ENCODE data around the gene SLC22A23.

SLC22A23 gene

GRCh38 chr6:3283241-3283640 is 173.6 kb downstream of the SLC22A23 start:
- DNase-seq (ENCODE audit: low spot score): no peak

- DNase-seq (ENCODE audit: low spot score): no peak
These were observed 174.2 kb downstream of the SLC22A23 start for GRCh38 chr6:3282476-3283236.

DNA sequence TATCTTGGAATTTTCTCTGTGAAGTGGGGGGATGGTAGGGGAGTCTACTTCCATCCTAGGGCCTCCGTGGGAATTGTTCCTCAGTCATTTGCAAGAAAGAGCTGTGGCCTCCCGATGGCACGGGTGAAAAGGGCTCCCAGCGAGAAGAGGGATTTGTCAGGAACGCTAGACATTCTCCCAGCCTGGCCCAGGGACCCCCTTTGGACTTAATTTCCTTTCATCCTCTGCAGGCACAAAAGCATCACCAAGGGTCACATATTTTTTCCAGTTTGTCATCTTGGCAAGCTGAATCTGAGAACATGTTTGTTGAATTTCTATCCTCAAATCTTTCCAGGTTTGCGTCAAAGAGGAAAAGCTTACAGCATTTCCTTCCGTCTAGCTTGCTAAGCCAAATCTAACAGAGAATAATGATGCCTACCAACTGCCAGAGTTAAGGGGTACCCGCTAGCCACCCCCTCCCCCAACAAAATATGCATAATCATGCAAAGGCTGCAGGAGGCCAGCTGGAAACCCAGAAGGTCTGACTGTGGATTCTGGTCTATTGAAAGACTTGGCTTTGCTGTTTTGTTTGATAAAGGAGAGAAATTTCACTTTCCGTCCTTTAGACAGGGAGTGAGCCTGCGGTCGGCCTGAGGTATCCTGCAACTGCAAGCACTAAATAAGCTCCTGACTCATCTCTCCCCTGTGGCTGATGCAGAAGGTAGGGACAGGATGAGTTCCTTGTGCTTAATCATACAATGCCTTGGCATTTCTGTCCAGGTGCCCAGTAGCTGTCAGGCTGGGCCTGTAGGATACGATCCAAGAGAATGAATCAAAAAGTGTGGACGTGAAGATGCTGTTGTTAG is 175.0 kb downstream of the SLC22A23 start:
- DNase-seq (ENCODE audit: low spot score): no peak

DNA sequence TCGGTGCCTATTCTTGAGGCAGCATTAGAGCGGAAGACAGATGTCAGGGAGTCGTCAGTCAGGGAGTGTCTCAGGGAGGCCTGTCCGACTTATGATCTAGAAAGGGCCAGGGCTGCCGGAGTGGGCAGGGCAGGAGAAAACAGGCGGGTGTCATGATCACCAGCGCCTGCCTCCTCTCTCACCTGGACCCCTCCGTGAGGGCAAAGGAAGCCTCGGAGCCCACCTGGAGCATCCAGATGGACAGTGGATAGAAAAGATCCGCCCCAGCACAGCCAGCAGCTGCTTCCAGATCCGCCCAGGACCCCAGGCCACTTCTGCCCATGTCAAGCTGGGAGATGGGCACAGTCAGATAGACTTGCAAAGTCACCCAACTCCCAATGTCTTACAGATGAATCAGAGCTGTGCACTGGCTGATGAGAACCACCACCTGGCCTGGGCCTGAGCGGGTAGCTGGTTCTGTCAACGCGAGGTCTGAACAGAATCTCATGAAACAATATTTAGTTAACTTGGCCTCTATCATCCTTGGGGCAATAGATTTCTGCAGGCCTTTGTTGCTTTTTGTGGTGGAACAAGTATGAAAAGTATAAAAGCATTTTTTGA is 175.9 kb downstream of the SLC22A23 start:
- no peak for DNase-seq (ENCODE audit: low spot score)

DNA sequence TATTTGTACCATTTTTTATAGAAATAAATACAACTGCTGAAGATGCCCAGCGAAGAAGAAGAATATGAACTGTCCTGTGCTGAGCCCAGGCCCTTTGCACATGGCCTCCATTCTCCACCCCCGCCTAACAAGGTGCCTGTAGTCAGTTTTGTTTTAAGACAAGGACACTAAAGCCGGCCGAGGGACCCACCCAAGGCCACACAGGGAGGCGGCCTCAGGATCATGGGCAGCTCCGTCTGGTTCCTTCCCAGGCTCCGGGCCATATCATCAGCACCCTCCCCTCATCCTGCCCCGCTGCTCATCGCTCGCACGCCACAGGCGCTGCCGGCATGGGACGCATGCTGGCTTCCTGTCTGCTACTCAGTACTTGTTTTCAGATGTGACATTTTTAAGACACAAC is 176.8 kb downstream of the SLC22A23 start:
- DNase-seq (ENCODE audit: low spot score): no peak

GRCh38 chr6:3278691-3279090 is 178.2 kb downstream of the SLC22A23 start:
- DNase-seq (ENCODE audit: low spot score): no peak

- no peak for DNase-seq (ENCODE audit: low spot score)
These were observed 178.9 kb downstream of the SLC22A23 start for GRCh38 chr6:3277851-3278416.

DNA sequence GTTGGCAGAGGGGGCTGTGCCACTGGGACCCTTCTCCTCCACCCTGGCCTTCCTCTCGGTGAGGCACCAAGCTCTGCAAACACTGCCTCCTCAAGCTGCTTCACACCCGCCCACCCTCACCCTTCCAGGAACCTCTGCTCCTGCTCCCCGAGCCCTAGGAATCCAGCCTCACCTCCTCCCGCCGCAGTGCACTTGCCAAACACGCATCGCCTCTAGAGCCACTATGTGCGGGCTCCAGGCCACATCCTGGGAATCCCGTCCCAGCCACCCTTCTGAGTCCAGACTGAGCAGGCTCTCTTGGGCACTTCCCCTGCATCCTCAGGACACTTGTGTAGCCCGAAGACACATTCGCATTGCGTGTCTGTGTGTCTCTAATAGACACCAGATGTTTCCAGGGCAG is 179.6 kb downstream of the SLC22A23 start:
- no peak for DNase-seq (ENCODE audit: low spot score)

DNA sequence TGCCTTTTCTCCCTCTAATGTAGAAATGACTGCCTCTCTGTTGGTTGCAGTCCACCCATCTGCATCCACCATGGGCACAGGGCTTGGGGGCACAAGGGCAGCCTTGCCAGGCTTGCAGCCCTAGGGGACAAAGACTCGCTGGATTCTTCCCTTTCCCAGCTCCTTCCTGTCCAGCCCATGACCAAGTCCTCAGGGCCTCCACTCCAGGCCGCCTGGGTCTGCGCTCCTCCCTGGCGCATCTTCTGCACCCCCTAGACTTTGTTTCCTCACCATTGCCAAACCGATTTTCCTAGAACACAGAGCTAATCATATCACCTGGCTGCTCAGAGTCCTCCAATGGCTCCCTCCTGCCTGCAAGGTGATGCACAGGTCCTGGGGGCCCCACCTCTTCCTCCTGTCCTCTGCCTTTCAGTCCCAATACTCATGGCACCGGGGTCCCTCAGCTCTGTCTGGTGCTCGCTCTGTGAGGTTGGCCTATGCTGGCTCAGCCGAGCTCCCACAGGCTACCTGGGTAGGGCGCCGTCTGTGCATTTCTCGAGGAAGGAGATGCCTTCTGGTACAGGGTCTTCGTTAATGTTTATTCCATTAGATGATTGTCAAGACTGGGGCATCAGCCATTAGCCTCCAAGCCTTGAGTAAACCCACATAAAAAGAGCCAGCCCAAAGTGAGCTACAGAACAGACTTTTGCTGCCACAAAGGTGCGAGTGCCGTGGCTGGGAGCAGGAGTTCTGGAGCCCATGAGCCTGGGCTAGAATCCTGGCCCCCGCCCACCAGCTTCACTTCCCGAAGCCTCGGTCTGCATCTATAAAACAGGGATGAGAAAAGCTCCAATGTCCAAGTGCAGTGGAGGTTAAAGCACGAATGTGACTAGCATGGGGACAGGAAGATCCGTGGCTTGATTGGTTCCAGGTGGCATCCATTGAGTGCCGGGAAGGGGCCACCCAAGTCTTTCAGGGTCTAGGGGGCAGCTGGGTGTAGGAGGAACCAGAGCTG is 180.4 kb downstream of the SLC22A23 start:
- no peak for DNase-seq (ENCODE audit: low spot score)

DNA sequence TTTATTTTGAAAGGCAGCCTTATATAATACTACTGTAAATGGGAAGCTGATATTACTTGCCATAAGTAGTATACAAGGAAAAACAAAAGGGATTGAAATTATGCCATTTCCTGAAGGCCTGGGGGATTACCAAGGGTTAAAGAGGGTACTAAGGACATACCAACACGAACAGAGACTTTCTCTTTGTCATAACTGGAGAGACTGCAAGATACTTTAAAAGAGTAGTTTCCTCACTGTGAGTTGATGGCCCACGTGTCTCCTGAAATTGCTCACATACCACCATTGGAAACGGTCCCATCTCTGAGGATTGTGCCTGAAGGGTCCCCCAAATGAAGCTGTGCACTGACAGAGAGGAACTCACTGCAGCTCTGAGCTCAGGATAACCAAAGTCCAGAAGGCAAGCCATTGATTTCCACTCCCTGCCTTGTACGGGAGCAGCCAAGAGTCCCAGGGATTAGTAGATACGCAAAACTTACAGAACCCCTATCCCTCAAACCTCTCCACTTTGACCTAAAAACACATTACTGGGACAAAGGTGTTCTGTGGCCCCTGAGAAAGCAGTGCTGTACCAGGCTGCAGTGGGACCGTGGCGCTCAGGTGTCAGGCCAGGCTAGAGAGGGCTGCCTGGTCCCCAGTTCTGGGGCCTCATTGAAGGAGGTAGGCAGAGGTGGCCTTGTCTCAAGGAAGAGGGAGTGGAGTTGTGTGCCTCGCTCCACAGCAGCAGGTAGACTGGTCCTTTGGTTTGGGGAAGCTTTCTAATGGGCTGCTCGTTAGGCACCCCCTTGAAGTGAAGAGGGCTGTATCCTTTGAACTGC is 182.9 kb downstream of the SLC22A23 start:
- DNase-seq (ENCODE audit: low spot score): no peak

- DNase-seq (ENCODE audit: low spot score): no peak
These were observed 183.8 kb downstream of the SLC22A23 start for GRCh38 chr6:3272911-3273547.

- no peak for DNase-seq (ENCODE audit: low spot score)
These were observed 185.1 kb downstream of the SLC22A23 start for GRCh38 chr6:3271756-3272155.

DNA sequence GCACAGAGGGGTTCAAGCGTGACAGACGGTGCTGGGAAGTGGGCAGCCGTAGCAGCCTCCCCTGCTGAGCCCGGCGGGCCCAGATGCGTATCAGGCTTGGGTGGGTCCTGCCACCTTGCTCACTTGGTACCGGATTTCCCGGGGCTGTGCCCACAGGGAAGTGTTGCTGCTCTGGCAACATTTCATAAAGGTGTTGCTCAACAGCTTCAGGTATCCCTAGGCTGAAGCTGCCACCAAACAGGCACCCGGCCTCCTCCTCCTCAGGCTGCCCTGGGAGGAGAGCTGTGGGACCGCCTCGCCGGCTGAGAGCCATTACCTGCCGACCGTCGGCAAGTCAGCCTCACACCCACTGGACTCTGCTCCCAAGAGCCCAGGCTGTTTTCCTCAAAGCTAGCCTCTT is 186.6 kb downstream of the SLC22A23 start:
- no peak for DNase-seq (ENCODE audit: low spot score)

- no peak for DNase-seq (ENCODE audit: low spot score)
These were observed 187.4 kb downstream of the SLC22A23 start for GRCh38 chr6:3269281-3269975.

DNA sequence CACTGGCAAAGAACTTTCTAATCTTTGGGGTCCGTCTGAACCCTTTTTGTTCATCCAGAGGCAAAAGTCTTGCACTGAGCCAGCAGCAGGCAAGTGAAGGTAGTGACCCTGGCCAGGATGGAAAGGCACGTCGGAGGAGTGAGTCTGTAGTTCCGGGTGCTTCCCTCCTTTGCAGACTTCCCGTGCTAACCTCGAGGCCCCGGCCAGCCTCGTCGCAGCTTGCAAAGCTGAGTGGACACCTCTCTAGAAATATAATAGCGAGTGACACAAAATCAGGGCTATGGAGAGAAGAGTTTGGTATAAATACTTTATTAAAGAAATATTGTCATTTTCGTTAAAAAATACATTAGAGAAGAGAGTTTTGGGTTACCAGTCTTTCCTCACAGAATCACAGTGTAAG is 188.2 kb downstream of the SLC22A23 start:
- no peak for DNase-seq (ENCODE audit: low spot score)

DNA sequence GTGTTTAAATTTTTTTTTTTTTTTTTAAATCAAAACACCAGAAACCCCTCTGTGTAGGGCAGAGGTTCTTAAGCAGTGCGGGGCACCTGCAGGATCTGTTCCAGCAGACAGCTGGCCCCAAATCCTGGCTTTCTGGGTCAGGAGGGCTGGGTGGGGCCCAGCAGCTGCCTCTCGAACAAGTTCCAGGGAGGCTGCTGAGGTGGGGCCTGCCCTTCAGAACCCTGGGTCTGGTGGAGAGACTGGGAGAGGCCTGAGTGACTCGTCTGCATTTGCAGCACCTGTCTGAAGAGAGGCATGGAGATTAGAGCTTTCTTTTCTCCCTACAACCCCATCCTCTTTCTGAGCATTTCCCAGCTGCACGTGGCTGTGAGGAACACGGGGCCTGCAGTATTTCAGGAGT is 189.7 kb downstream of the SLC22A23 start:
- DNase-seq (ENCODE audit: low spot score): no peak

GRCh38 chr6:3266170-3266569 is 190.7 kb downstream of the SLC22A23 start:
- no peak for DNase-seq (ENCODE audit: low spot score)

DNA sequence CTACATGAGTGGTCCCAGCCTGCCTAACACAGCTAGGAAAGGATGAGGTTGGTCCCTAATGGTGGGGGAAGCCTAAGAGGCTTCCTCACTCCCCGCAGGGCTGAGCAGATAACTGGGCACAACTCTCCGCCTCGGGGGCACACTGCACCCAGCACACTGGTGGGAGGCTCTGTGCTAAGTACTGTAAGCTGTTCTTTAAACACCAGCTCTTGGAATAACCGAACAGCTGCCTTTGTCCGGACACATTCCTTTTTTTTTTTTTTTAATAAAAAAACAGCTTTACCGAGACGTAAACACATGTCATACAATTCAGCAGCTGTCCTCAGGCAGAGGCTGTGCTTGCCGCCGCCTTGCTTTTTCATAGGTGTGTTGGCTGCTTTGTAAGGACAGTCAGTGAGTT is 191.2 kb downstream of the SLC22A23 start:
- DNase-seq (ENCODE audit: low spot score): no peak

- DNase-seq (ENCODE audit: low spot score): no peak
These were observed 192.5 kb downstream of the SLC22A23 start for GRCh38 chr6:3264356-3264755.
